G401 (cell line): Measurements from ENCODE around the gene MAPRE2. TPM values are rescaled to one million over a fixed set of nuclear protein-coding genes. Genes with fewer than 3 reads are reported as not detected.
A peak's percentile ranks its signal among the peaks of the same experiment; 100 is the strongest.

Experiments
- DNase-seq: peaks from one replicate; pipeline ENCODE4 v3.0.0-alpha.2; 2015; ENCODE audit warnings: low spot score
- in situ Hi-C: cut with HindIII; loops from 2 replicates; pipeline ENCODE4 v1.10.0; 2016; ENCODE audit warnings: low sequenced_read_pairs, mixed read lengths
- total RNA-seq: library from RNA; depleted of rRNA; stranded (reverse); fragments of >200 nt; shearing (Covaris generic); gene quantifications from 2 replicates; pipeline ENCODE4 v1.2.3, GENCODE V29; 2014

The MAPRE2 gene
- total RNA-seq, 1 experiment from 2014 or later = 30.3 TPM

DNA sequence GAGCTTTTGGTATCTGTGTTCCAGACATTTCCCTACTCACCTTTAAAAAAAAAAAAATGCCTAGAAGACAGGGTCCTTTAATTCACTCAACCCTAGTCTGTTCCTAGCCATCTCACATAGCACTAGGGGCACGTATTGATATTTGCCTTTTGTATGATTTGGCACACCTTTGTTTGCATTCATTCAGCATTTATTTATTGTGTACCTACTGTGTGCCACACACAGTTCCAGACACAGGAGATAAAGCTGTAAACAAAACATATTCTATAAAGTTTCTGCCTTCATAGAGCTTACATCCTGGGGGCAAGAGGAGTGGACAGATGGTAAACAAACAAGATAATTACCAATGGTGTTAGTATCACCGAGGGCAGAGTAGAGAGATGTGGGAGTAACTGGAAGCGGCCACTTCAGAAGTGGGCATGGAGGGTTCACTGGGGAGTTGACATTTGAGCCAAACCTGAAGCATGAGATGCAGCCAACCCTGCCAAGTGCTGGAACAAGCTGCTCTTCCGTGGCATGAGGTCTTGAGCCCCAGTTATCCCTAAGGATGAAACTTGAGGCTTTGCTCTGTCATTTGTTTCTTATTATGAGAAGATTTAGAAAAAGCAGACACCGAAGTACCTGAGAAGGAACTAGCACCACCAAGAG is 18.2 kb downstream of the MAPRE2 start:
- peak; percentile 76 for DNase-seq
- in situ Hi-C loops = no loop called here

DNA sequence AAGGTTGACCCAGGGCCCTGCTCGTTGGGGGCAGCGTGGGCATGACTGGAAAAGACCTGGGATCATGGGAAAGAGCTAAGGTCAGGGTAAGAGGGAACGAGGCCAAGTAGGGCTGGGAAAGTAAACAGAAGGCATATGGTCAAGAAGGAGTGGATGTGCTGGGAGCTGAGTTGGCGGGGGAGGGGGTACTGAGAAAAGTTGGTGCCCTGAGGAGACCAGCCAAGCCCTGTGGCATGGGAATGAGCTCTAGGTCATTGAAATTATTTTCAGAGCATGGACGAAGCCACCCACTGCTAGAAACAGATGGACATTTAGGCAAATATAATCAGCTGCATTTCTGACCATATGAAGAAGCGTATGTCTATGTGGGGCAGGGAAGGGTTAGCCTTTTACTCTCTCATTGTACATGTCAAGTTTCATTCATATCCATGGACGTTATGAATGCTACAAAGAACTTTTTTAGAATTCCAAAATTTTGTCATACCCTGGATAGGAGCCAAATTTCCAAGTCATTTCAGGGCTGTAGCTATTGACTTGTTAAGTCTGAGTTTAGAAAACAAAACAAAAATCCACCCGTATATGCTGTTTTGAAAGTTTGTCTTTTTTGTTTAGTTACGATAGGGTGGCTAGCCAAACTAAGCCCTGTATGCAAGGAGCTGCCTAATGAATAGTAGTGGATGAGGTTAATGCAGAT is 19.1 kb downstream of the MAPRE2 start:
- in situ Hi-C loops = no loop called here
- DNase-seq = peak; percentile 95

DNA sequence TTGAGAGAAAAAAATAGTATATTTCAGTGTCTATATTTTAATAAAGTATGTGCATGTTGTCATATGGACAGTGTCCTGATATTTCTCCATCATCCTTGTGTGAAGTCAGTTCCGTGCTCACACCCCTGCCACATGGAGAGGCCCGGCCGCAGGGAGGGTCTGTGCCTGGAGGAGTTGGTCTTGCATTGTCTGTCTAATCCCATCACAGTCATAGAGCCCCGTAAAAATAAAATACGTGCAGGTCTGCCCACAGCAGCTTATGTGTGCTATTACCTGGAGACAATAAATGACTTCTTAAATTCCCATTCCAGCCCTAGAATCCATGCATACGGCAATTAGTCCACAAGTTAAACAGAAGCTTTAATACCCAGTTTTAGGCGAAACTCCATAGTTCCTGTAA is 20.1 kb downstream of the MAPRE2 start:
- no peak for DNase-seq
- in situ Hi-C loops = no loop called here

DNA sequence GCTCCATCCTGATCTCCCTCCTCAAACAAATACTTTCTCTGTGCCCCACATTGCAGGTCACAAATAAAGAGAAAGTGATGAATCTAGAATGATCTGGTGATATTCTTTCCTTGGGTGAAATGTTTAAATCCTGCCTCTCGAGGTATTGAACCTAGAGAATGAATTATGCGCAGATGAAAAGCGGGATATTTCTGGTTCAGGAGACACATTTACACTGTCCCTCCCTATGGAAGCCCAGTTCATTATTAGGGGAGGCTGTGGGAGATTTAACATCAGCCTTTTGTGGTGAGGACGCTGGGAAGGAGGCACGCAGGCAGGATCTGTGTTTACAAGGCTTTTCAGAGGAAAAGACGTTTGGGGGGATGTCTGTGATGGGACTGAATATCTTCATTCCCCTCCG is 20.6 kb downstream of the MAPRE2 start:
- in situ Hi-C loops = no loop called here
- no peak for DNase-seq

DNA sequence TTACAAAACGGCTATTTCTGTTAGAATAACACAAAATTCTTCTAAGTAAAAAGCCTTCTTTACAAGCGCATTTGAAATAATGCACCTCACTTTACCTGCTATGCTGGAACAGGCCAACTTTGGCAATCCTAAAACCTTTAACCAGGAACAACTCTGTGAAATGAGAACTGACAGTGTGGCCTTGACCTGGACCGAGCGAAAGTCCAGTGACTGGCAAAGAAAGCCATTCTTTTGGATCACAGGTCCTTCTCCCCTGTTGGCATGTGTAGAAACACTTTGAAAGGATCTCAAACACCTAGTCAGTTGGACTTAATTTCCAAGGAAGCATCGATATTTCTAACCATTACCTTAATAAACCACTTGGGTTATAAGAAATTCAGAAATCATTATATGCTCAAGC is 21.2 kb downstream of the MAPRE2 start:
- in situ Hi-C loops = no loop called here
- no peak for DNase-seq

DNA sequence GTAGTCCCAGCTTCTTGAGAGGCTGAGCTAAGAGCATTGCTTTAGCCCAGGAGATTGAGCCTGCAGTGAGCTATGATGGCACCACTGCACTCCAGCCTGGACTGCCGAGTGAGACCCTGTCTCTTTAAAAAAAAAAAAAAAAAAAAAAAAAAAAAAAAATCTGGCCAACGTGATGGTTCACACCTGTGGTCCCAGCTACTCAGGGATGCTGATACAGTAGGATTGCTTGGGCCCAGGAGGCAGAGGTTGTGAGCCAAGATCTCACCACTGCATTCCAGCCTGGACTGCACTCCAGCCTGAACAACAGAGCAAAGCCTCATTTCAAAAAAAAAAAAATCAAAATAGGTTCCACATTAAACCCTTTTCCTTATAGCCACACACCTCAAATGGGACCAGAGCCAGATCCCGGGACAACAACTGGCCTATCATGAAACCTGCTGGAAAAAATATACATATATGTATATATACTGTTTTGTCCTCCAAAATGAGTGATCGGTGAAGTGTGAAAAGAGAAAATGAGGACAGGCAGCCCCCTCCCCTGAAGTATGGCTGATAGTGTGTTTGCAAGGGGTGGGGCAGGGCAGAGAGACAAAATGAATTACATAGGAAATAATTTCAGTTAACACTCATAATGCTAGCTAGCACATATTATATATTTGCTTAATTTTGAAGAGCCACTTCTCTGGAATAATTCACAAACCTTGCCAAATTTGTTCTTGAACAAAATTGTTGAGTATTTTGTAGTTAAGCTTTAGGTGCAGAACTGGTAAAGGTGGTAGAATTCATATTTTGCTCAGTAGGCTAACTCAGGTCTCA is 22.9 kb downstream of the MAPRE2 start:
- DNase-seq = no peak
- in situ Hi-C loops = no loop called here

DNA sequence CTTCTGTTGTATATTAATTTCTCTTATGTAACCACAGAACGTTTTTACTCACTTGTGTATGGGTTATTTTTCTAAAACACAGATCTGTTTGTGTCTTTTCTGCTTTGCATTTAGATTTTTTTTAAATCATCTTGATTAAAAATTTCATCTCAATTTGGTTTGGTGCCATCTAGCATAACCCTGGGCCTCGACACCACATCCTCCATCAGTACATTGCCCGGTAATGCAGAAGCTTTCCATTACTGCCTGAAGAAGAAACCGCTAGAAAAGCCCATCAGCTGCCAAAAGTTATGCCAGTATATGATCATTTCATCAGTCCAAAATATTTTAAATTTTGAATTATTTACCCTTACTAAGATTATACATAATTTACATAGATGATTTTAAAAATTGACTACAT is 26.2 kb downstream of the MAPRE2 start:
- no peak for DNase-seq
- in situ Hi-C loops = no loop called here

DNA sequence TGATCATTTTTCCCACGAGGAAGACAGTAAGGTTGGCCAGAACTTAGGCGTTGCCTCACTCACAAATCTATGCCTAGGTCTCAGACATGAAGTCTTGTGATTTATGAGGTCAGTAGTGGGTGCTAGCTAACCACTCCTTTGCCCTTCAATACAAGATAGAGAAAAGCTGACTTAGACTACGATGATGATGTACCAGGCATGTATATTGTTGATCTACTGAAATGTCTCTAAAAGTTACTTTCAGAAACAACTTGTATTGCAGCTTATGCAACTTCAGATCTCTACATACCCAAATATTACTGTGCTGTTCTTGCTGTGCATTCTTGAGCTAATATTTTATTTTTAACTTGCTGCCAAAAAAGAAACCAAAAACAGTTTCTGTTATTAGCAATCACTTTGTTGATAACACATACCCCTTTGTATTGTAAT is 30.6 kb downstream of the MAPRE2 start:
- DNase-seq = no peak
- in situ Hi-C loops = no loop called here

DNA sequence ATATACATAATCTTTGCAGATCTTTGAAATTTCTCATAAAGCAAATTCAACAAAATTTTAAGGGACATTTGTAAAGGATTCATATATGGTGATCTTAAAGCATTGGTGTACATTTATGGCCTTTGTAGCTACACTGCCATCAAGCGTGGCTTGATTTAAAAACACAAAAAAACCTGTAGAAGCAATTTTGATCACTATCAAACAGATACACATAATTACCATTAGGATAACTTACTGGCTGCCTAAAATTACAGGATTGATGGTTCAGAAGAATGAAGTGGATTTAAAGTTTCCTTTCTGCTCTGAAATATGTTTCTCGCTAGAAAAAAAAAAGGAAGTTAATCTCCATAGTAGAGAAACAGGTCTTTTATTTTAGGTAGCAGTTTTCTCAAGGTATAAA is 31.4 kb downstream of the MAPRE2 start:
- in situ Hi-C loops = no loop called here
- no peak for DNase-seq

DNA sequence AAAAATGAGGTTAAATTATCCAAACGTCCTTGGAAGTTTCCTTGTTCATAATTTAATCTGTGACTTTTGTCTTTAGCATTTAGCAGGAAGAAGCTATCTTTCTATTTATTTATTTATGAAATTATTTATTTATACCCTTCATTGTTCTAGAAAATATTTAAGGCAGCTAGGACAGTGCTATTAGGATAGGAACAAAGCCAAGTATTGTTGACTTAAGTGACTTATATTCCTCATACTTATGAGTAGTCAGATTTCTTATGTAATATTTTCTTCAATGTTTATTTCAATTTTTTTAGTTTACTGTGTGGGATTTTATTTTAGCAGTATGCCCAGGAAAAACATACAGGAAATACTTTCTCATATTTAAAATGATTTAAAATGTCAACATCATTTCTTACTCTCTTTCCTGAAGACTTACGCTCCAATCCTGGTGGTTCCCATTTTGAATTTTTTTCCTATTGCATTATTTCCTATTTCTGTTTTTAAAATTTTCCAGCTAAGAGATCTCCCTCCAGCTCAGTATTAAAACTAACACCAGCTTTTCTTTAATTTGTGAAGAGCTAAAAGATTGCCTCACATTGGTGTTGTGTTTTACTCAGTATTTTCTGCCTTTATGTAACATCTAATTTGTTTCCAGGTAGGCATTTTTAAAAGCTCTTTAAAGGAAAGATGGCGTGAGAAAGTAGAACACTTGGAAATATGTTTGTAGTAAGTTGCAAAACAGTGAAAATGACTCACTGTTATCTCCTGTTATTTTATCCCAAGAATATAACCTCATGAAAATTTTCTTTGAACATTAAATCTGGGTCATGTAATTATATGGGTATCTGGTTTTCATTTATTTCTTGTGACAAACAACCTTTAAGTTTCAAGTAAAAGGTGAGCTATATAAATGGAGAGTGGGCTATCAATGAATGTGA is 32.2 kb downstream of the MAPRE2 start:
- no peak for DNase-seq
- in situ Hi-C loops = no loop called here

DNA sequence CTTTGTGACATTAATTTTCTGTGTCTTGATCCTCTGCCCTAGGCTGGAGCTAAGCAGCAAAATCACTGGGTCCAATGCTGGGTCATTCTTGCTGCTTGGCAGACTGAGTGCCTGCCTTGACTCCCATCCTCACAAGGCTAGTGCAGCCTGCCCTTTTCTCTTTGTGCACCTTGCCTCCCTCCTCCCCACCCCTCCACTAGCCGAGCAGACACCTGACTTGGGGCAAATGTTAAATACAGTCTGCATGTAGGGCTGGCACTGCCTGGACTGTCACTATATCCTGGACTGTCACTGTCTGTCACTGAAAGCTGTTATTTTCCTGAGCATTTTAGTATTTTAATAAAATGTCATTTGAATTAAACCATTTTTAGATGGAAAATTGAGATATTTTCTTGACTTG is 33.4 kb downstream of the MAPRE2 start:
- in situ Hi-C loops = no loop called here
- no peak for DNase-seq

DNA sequence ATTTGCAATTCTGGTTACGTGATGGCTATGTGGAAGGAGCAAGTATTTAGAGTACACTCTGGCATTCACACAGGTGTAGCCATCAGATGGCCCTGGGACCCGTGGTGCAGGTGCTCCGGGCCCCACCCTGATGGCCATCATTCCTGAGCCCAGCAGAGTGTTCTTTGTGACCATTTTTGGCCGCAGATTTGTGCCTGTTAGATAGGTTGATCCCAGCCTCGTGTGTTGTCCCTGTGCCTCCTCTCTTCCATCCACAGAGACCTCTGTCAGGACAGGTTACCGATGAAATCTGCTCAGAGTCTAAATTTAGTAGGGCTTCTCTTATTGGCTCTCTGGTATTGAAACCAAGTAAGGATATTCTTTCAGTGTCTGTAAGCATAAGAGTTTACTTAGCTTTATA is 33.9 kb downstream of the MAPRE2 start:
- peak; percentile 59 for DNase-seq
- in situ Hi-C loops = no loop called here

DNA sequence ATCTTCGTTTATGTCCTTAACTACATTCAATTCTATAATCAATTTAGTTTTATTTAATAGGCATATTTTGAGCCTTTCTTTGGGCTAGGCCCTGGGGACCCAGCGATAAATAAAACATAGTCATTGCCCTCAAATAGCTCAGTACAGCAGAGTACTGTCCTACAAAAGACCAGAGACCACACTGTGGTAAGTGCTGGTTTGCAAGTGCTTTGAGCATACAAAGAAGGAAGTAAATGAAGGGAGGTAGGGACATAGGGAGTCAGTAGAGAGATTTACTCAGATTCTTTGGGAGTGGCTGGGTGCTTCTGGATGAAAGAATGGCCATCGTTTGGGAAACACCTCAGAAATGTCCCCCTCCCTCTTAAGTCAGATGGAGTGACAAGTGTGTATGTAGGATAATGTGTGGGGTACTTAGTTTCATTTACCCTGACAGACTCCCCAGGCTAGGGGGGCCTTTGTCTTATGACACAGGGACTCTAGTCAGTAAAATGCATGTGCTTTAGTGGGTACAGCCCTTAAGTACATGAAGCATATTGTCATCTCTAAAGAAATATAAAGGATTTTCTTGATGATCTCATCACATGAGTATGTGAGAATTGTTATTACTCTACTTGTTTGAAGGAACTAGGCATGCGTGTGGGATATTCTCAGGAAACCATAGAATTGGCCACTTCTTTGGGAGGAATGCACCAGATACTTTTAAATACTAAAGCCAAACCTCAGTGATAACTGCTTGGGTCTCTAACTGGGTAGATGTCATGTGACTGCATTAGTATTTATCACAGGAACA is 35.1 kb downstream of the MAPRE2 start:
- in situ Hi-C loops = no loop called here
- no peak for DNase-seq

DNA sequence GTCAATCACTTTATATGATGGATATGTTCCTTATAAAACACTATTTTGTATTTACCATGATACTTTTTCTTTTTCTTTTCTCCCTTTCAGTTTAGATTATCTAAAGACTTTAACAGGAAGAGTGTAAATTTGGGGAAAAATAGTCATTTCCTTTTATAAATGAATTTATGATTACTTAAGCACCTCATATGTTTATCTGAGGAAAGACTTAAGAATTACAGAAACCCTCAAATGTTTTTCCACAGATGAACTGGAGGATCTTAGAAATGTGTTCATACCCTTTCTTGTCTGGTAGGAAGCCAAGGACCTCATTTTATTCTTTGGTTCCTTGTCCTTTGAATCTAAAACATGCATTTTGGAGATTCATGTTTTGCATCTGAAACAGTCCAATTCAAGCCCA is 36.7 kb downstream of the MAPRE2 start:
- no peak for DNase-seq
- in situ Hi-C loops = no loop called here

DNA sequence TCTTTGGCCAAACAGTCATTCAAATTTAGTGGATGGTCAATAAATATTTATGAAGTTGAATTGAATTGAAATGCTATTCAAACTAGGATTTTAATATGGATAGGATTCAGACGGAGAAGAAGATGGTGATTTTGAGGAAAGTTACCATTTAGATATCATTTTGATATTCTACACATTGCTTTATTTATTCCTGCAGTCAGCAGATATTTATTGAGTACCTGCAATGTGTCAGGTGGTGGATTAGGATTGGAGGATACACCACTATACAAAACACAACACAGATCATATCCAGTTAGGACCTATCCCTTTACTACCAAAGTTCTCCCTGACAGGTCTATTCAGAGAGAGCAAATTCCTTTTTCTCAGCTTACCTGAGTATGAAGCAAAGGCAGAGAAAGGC is 38.8 kb downstream of the MAPRE2 start:
- in situ Hi-C loops = no loop called here
- DNase-seq = no peak

DNA sequence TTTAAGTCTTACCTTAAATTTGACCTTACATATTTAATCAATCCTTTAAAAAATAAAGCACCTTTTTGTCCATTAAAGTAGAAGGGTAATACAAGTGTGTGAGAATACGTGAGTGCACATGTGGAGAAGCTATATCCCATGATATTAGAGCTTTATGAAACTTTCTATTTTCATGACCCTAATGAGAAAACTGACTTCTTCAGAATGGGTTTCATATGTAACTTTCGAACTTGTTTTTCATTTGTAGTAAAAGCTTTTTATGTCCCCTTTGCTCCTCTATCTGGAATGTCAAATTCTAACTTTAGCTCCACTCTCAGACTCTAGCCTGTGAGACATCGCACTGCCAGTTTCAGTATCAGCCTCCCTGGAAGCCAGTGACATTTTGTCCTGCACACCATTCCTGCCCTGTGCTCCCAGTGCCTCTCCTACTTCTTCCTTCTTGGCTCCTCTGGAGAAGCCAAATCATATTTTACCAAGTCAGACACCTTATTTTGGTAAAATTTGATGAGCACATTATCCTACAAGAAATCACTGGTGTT is 42.0 kb downstream of the MAPRE2 start:
- in situ Hi-C loops = no loop called here
- DNase-seq = no peak

DNA sequence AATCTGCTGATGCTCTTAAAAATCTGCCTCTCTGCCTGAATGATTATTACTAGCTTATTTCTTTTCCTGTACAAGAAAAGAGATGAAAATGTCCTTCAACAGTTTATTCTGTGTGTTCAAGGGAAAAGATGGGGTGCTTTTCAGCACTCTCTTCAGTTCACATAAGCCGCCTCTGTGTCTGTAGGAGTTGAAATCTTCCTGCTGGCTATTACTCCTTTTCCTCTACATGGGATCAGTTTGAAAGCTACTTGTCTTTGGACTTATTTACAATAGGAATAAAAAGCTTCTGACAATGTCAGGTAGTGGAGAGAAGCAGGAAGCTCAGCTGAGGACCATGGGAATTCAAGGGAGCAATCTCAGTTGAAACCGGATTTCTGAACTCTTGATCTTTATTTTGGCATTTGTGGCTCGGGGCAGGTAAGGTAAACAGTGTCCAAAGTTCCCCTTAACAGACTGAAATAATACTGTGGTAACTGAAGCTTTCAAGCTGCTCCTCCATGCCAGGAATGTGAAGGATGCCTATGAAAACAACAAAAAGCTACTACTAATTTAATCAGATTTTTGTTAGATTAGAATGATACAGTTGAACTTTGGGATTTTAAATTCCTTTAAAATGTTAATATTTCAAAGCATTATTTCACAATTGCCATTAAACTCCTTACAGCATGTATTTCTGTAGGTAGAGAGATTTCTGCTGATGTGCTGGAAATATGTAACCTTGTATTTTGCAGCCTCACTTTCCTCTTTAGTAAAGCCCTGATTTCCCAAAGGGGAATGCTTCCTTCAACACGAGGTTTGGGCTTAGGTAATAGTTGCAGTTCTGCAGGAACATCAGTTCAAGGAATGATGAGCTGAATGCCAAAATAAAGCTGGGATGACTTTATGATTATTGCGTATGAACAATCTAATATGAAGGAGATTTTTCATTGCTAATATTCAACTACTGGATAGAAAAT is 43.6 kb downstream of the MAPRE2 start:
- DNase-seq = no peak
- in situ Hi-C loops = no loop called here
